ENCODE measurements around the gene CHST12. TPM values are rescaled to one million over a fixed set of nuclear protein-coding genes. Genes with fewer than 3 reads are reported as not detected.

The CHST12 gene
- total RNA-seq, 2 experiments from 2014 or later, result 3.9 to 43.4 TPM

DNA sequence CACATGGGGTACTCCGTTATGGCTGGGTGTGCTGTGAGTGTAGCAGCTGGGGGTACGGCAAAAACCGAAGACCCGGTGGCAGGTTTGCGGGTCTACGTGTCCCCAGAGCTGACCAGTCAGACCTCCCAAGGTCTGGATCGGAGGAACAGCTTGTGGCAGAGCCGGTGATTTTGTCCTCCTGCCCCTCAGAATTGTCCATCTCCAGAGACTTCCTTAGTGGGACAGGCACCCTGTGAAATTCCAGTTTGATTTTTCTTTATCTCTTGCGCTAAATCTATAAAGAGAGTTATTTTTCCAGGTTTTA lies 47.8 kb upstream of the CHST12 start:
- H2AFZ ChIP-seq (ENCODE audit: low read length), result no peak overlapping the region
- peaks cover 34% of the 10 kb centered on the region for H4K20me1 ChIP-seq (ENCODE audit: insufficient read depth, low read length)
- peaks cover 48% of the 10 kb centered on the region for H3K36me3 ChIP-seq (ENCODE audit: insufficient read depth, low read length)
- POLR2A ChIA-PET, result interaction anchor here (0.7 to 1.8 kb wide), 4 partner anchors 11 to 118 kb away, joined by 3 to 4 read pairs (median 4); no protein-coding TSS in a partner anchor
- DNase-seq (ENCODE audit: low spot score), result peak; percentile 13
- H3K4me2 ChIP-seq (ENCODE audit: low read length), result peak overlapping the region; percentile 79
- H3K79me2 ChIP-seq (ENCODE audit: insufficient read depth, low read depth, low read length), result peaks cover 76% of the 10 kb centered on the region
- no peaks in the 10 kb centered on the region for H3K9me3 ChIP-seq (ENCODE audit: low read length)
- BruUV-seq (replicated peaks), result no TSS peak
- no peak for TF ChIP-seq EZH2phosphoT487 (IDR thresholded peaks at IDR 0.05; ENCODE audit: borderline replicate concordance, low read depth, low read length)
- TF ChIP-seq, protein P1, sequence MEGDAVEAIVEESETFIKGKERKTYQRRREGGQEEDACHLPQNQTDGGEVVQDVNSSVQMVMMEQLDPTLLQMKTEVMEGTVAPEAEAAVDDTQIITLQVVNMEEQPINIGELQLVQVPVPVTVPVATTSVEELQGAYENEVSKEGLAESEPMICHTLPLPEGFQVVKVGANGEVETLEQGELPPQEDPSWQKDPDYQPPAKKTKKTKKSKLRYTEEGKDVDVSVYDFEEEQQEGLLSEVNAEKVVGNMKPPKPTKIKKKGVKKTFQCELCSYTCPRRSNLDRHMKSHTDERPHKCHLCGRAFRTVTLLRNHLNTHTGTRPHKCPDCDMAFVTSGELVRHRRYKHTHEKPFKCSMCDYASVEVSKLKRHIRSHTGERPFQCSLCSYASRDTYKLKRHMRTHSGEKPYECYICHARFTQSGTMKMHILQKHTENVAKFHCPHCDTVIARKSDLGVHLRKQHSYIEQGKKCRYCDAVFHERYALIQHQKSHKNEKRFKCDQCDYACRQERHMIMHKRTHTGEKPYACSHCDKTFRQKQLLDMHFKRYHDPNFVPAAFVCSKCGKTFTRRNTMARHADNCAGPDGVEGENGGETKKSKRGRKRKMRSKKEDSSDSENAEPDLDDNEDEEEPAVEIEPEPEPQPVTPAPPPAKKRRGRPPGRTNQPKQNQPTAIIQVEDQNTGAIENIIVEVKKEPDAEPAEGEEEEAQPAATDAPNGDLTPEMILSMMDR (conservative IDR thresholded peaks at IDR 0.05; ENCODE audit: low read length), result no peak
- H3K27ac ChIP-seq (ENCODE audit: low read depth, low read length, poor library complexity, severe bottlenecking), result peak overlapping the region; percentile 51
- H3K4me3 ChIP-seq (ENCODE audit: low read depth, low read length, poor library complexity, severe bottlenecking), result peak overlapping the region; percentile 91
- H3K9me2 ChIP-seq (ENCODE audit: insufficient read depth, low read length), result no peaks in the 10 kb centered on the region
- CTCF ChIA-PET (ENCODE audit: unreplicated experiment), result no interaction called here
- intact Hi-C loops (cut with micrococcal nuclease; ENCODE audit: unreplicated experiment), result loop anchor here (2.0 to 10.0 kb wide), 2 partner anchors 51 to 781 kb away; partner anchors contain the start of gene PSMG3
- H3K4me1 ChIP-seq (ENCODE audit: insufficient read depth, low read length, poor library complexity, severe bottlenecking), result peaks cover 20% of the 10 kb centered on the region

- H3K36me3 ChIP-seq (ENCODE audit: insufficient read depth, low read length), result peaks cover 59% of the 10 kb centered on the region
- peak overlapping the region; percentile 91 for H3K4me3 ChIP-seq (ENCODE audit: low read depth, low read length, poor library complexity, severe bottlenecking)
- H3K9me3 ChIP-seq (ENCODE audit: low read length), result no peaks in the 10 kb centered on the region
- H3K27ac ChIP-seq (ENCODE audit: low read depth, low read length, poor library complexity, severe bottlenecking), result no peak overlapping the region
- H3K4me2 ChIP-seq (ENCODE audit: low read length), result peak overlapping the region; percentile 79
- no TSS peak for BruUV-seq (replicated peaks)
- ChIA-PET CTCF (ENCODE audit: unreplicated experiment) (no interaction called here), POLR2A (interaction anchor here (0.9 kb wide), 1 partner anchor 43 kb away, joined by 3 read pairs; no protein-coding TSS in a partner anchor)
- TF ChIP-seq, protein P1 (conservative IDR thresholded peaks at IDR 0.05; ENCODE audit: low read length), result no peak
- no peak for TF ChIP-seq EZH2phosphoT487 (IDR thresholded peaks at IDR 0.05; ENCODE audit: borderline replicate concordance, low read depth, low read length)
- H3K9me2 ChIP-seq (ENCODE audit: insufficient read depth, low read length), result no peaks in the 10 kb centered on the region
- H4K20me1 ChIP-seq (ENCODE audit: insufficient read depth, low read length), result peaks cover 34% of the 10 kb centered on the region
- H3K4me1 ChIP-seq (ENCODE audit: insufficient read depth, low read length, poor library complexity, severe bottlenecking), result peaks cover 20% of the 10 kb centered on the region
- H3K79me2 ChIP-seq (ENCODE audit: insufficient read depth, low read depth, low read length), result peaks cover 80% of the 10 kb centered on the region
- DNase-seq (ENCODE audit: low spot score), result no peak
- H2AFZ ChIP-seq (ENCODE audit: low read length), result no peak overlapping the region
- intact Hi-C loops (cut with micrococcal nuclease; ENCODE audit: unreplicated experiment), result loop anchor here (10.0 kb wide), 1 partner anchor 782 kb away; the partner anchor contains the start of gene PSMG3
Observed at GRCh38 chr7:2357165-2357564, 46.2 kb upstream of the CHST12 start.

DNA sequence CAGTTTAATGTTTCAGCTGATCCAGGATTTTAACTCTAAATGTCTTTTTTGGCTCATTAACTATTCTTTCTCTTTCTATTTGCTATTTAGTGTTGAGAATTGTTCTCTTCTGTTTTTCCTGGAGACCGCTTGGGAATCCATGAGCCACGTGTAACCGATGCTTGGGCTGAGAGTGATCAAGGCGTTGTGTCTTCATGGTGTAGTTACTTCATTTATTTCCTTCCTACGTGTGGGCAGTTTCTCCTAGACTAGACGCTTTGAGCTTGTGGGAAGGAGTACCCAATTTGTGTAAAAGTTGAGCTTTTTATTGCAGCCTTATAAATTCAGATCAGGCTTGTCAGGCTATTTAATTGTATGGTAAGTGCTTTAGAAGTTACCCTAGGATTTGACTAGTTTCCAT lies 45.8 kb upstream of the CHST12 start:
- no peaks in the 10 kb centered on the region for H3K9me2 ChIP-seq (ENCODE audit: insufficient read depth, low read length)
- H2AFZ ChIP-seq (ENCODE audit: low read length), result no peak overlapping the region
- no TSS peak for BruUV-seq (replicated peaks)
- H3K36me3 ChIP-seq (ENCODE audit: insufficient read depth, low read length), result peaks cover 60% of the 10 kb centered on the region
- H3K4me3 ChIP-seq (ENCODE audit: low read depth, low read length, poor library complexity, severe bottlenecking), result no peak overlapping the region
- peaks cover 20% of the 10 kb centered on the region for H3K4me1 ChIP-seq (ENCODE audit: insufficient read depth, low read length, poor library complexity, severe bottlenecking)
- peaks cover 38% of the 10 kb centered on the region for H4K20me1 ChIP-seq (ENCODE audit: insufficient read depth, low read length)
- POLR2A ChIA-PET, result interaction anchor here (0.9 kb wide), 1 partner anchor 42 kb away, joined by 3 read pairs; no protein-coding TSS in a partner anchor
- TF ChIP-seq, protein P1 (conservative IDR thresholded peaks at IDR 0.05; ENCODE audit: low read length), result no peak
- TF ChIP-seq EZH2phosphoT487 (IDR thresholded peaks at IDR 0.05; ENCODE audit: borderline replicate concordance, low read depth, low read length), result no peak
- CTCF ChIA-PET (ENCODE audit: unreplicated experiment), result no interaction called here
- H3K79me2 ChIP-seq (ENCODE audit: insufficient read depth, low read depth, low read length), result peaks cover 76% of the 10 kb centered on the region
- H3K4me2 ChIP-seq (ENCODE audit: low read length), result peak overlapping the region; percentile 79; the same call in 1 of the 2 replicates
- H3K9me3 ChIP-seq (ENCODE audit: low read length), result no peaks in the 10 kb centered on the region
- no peak for DNase-seq (ENCODE audit: low spot score)
- H3K27ac ChIP-seq (ENCODE audit: low read depth, low read length, poor library complexity, severe bottlenecking), result no peak overlapping the region
- intact Hi-C loops (cut with micrococcal nuclease; ENCODE audit: unreplicated experiment), result loop anchor here (10.0 kb wide), 1 partner anchor 783 kb away; the partner anchor contains the start of gene PSMG3
